Pancreas (tissue), 10 donors: ENCODE measurements around the gene FASTK. TPM values are rescaled to one million over a fixed set of nuclear protein-coding genes. Genes with fewer than 3 reads are reported as not detected.
"Not testable (repeated sequence)": the region's sequence is repeated elsewhere in the genome, so short reads cannot be mapped to it uniquely, and the experiment has no call there.

Experiments used
- ATAC-seq, 4 donors: fragments of 200-7000 bp; cut with Tn5 transposase; one replicate each; pipeline versions ENCODE4 v1.8.0 to v1.9.1; 2020; ENCODE audit warnings: mild to moderate bottlenecking in 4 of 4, moderate library complexity in 4 of 4
- DNase-seq, 6 donors: peaks; one replicate each; pipeline ENCODE4 v3.0.0-alpha.2; 2020
- FAIRE-seq: peaks from 2 replicates; lab custom pipeline; 2012; peaks lifted over from hg19 to GRCh38; lab: Jason Lieb, UNC
- H3K27ac ChIP-seq, 4 donors: fragments of 200-600 bp; sonication (generic); 1 replicate in 3 of 4; 2 replicates in 1 of 4; pipeline versions ENCODE4 v1.5.0 to v1.8.0; 2020
- H3K27me3 ChIP-seq, 4 donors: fragments of 200-600 bp; one replicate each; pipeline ENCODE4 v1.8.0; 2021
- H3K36me3 ChIP-seq, 3 donors: fragments of 200-600 bp; sonication (generic) in 1 of 3; one replicate each; pipeline versions ENCODE4 v1.5.0 to v1.8.0; 2020 to 2021
- H3K4me1 ChIP-seq, 3 donors: fragments of 200-600 bp; one replicate each; pipeline ENCODE4 v1.8.0; 2021
- H3K4me3 ChIP-seq, 4 donors: fragments of 200-600 bp; sonication (generic) in 2 of 4; one replicate each; pipeline versions ENCODE4 v1.5.0 to v1.8.0; 2020 to 2021
- H3K9me3 ChIP-seq, 4 donors: fragments of 200-600 bp; one replicate each; pipeline ENCODE4 v1.8.0; 2021
- WGBS, 2 donors: extraction: QIAGEN DNeasy Blood & Tissue Kit; methylation state at CpG; one replicate each; pipeline ENCODE4 v1.1.7; 2013; 5-methylcytosine and 5-hydroxymethylcytosine counted together
- intact Hi-C, 3 donors: fragments of 100-400 bp; cut with DNase I; formaldehyde crosslinking; loops; one replicate each; pipeline versions ENCODE4 v1.11.1 to v1.14.2; 2022
- polyA plus RNA-seq, 2 donors: library from polyadenylated mRNA; stranded (reverse); fragments of 200-250 nt; gene quantifications; one replicate each; pipeline ENCODE4 v1.2.3, GENCODE V29; 2013
- total RNA-seq, 6 donors: library from RNA; stranded (reverse); fragmentation: NEBNext Ultra II Directional in 4 of 6; extraction: Animal tissue kit (Norgen Biotek cat#: 25700) in 4 of 6; gene quantifications; one replicate each; pipeline versions ENCODE4 v1.2.1 to v1.2.4, GENCODE V29; 2021 to 2023
- TF ChIP-seq, protein P1 (sequence below), 4 donors: fragments of 200-600 bp; sonication (generic) in 3 of 4; IDR thresholded peaks; one replicate each; pipeline versions ENCODE4 v1.5.0 to v1.8.0; 2021; ENCODE audit warnings: antibody characterized with exemption in 4 of 4
- donor health status: healthy with polysubstance abuse.
- donor health status: DM: no; HTN: no; CAD: no; lungs with moderate emphysema.
- donor health status: DM: no; HTN: no; CAD: no.
- donor health status: control.
- donor health status: control.
- donor health status: Bipolar disorder and iron deficiency.
- donor health status: DM: yes; HTN: yes; CAD: no.
- donor health status: DM: no; HTN: no; CAD: no.
- donor health status: DM: no; HTN: no; CAD: no.
- donor health status: DM: yes; HTN: yes; CAD: no.

Gene FASTK
- total and polyA plus RNA-seq, 8 donors = 23.5 to 265 (median 40.0) TPM

DNA sequence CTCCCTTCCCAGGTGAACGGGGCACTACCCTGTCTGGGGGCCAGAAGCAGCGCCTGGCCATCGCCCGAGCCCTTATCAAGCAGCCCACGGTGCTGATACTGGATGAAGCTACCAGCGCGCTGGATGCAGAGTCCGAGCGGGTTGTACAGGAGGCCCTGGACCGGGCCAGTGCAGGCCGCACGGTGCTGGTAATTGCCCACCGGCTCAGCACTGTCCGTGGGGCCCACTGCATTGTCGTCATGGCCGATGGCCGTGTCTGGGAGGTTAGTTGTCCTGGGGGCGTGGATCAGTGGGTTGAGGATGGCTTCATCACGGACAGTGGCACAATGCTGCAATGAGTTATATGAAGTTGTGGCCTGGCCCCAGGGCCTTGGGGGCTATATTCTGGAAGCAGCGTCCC lies 36.6 kb downstream of the FASTK start:
- peak in 2 of 6 donors; percentile 12 to 51 for DNase-seq
- intact Hi-C loops = no loop called here
- no peak overlapping the region for H3K4me3 ChIP-seq
- TF ChIP-seq, protein P1, sequence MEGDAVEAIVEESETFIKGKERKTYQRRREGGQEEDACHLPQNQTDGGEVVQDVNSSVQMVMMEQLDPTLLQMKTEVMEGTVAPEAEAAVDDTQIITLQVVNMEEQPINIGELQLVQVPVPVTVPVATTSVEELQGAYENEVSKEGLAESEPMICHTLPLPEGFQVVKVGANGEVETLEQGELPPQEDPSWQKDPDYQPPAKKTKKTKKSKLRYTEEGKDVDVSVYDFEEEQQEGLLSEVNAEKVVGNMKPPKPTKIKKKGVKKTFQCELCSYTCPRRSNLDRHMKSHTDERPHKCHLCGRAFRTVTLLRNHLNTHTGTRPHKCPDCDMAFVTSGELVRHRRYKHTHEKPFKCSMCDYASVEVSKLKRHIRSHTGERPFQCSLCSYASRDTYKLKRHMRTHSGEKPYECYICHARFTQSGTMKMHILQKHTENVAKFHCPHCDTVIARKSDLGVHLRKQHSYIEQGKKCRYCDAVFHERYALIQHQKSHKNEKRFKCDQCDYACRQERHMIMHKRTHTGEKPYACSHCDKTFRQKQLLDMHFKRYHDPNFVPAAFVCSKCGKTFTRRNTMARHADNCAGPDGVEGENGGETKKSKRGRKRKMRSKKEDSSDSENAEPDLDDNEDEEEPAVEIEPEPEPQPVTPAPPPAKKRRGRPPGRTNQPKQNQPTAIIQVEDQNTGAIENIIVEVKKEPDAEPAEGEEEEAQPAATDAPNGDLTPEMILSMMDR (IDR thresholded peaks at IDR 0.05) = no peak
- FAIRE-seq = no peak
- H3K9me3 ChIP-seq = no peaks in the 10 kb centered on the region
- H3K27me3 ChIP-seq = no peaks in the 10 kb centered on the region
- no peaks in the 10 kb centered on the region for H3K36me3 ChIP-seq
- H3K4me1 ChIP-seq = peaks cover 0 to 7% (median 0%) of the 10 kb centered on the region in 3 donors
- ATAC-seq = no peak
- 94% methylated on average over 20 of the region's 20 CpGs for WGBS, 2 donors
- H3K27ac ChIP-seq = no peak overlapping the region

GRCh38 chr7:151043449-151043848 lies 37.2 kb downstream of the FASTK start:
- H3K36me3 ChIP-seq, intact Hi-C loops, H3K4me1 ChIP-seq, FAIRE-seq, H3K4me3 ChIP-seq, ATAC-seq, H3K9me3 ChIP-seq, H3K27ac ChIP-seq, H3K27me3 ChIP-seq: not testable (repeated sequence)
- DNase-seq = peak in 1 of 6 donors; percentile 55
- 84 to 94% methylated on average over 8 to 10 of the region's 10 CpGs for WGBS, 2 donors

GRCh38 chr7:151040616-151041375 lies 39.8 kb downstream of the FASTK start:
- WGBS, 2 donors = 91 to 95% methylated on average over 22 to 30 of the region's 30 CpGs
- Histone ChIP-seq H3K4me3 (no peak overlapping the region), H3K36me3 (peaks cover 0 to 15% (median 0%) of the 10 kb centered on the region in 3 donors), H3K9me3 (no peaks in the 10 kb centered on the region), H3K4me1 (peaks cover 0 to 7% (median 0%) of the 10 kb centered on the region in 3 donors), H3K27me3 (no peaks in the 10 kb centered on the region), H3K27ac (no peak overlapping the region)
- intact Hi-C loops = no loop called here
- TF ChIP-seq, protein P1 (IDR thresholded peaks at IDR 0.05) = no peak
- DNase-seq = peak in 1 of 6 donors; percentile 68
- ATAC-seq = no peak
- FAIRE-seq = no peak

- H3K27me3 ChIP-seq = no peaks in the 10 kb centered on the region
- no peak for FAIRE-seq
- peaks cover 0 to 7% (median 0%) of the 10 kb centered on the region in 3 donors for H3K4me1 ChIP-seq
- H3K27ac ChIP-seq = no peak overlapping the region
- H3K36me3 ChIP-seq = peaks cover 0 to 16% (median 0%) of the 10 kb centered on the region in 3 donors
- intact Hi-C loops = no loop called here
- no peaks in the 10 kb centered on the region for H3K9me3 ChIP-seq
- TF ChIP-seq, protein P1 (IDR thresholded peaks at IDR 0.05) = no peak
- ATAC-seq = peak in 1 of 4 donors; percentile 23
- WGBS, 2 donors = 81 to 87% methylated on average over 17 to 18 of the region's 18 CpGs
- no peak overlapping the region for H3K4me3 ChIP-seq
- no peak for DNase-seq
These were observed 40.6 kb downstream of the FASTK start for GRCh38 chr7:151039850-151040548.

- TF ChIP-seq, protein P1 (IDR thresholded peaks at IDR 0.05) = no peak
- Histone ChIP-seq H3K4me3 (no peak overlapping the region), H3K4me1 (peaks cover 0 to 7% (median 0%) of the 10 kb centered on the region in 3 donors), H3K27ac (peak overlapping the region in 2 of 4 donors; percentile 30 to 32), H3K27me3 (no peaks in the 10 kb centered on the region), H3K9me3 (no peaks in the 10 kb centered on the region), H3K36me3 (peaks cover 0 to 16% (median 0%) of the 10 kb centered on the region in 3 donors)
- FAIRE-seq = no peak
- intact Hi-C loops = no loop called here
- peak; percentile 26 to 90 (median 70) for DNase-seq
- WGBS, 2 donors = 59 to 61% methylated on average over 12 of the region's 12 CpGs
- peak; percentile 35 to 86 (median 70) for ATAC-seq
These were observed 41.4 kb downstream of the FASTK start for GRCh38 chr7:151038951-151039849.
